HG03342 (cell line): ENCODE results near the gene IFNK.

Experiments used
- ATAC-seq: cut with Tn5 transposase; IDR thresholded peaks from one replicate; pipeline ENCODE4 v1.9.1; 2021; ENCODE audit warnings: mild to moderate bottlenecking, moderate library complexity; ENCODE audit not compliant: unreplicated experiment

The IFNK gene

GRCh38 chr9:27572061-27572460, 48.0 kb downstream of the IFNK start:
- no peak for ATAC-seq

- peak; percentile 33 for ATAC-seq
Observed at GRCh38 chr9:27572566-27572917, 48.5 kb downstream of the IFNK start.

GRCh38 chr9:27572918-27573633, 49.0 kb downstream of the IFNK start, which contains the start of gene C9orf72:
TSS of gene C9orf72 (minus strand) at chr9:27573481. CDS start at chr9:27567120, 6,361 bp downstream.
- peak; percentile 60 for ATAC-seq

GRCh38 chr9:27573634-27574590, 49.8 kb downstream of the IFNK start:
- peak; percentile 84 for ATAC-seq
